Heart right ventricle (tissue), 16 donors: ENCODE data around the gene ANXA1. TPM values are rescaled to one million over a fixed set of nuclear protein-coding genes. Genes with fewer than 3 reads are reported as not detected.

Experiments
- ATAC-seq, 8 donors: fragments of 200-7000 bp; cut with Tn5 transposase; one replicate each; pipeline ENCODE4 v1.9.1; 2020; ENCODE audit warnings: mild to moderate bottlenecking in 8 of 8, moderate library complexity in 8 of 8, moderate number of reproducible peaks in 1 of 8
- DNase-seq, 2 donors: peaks; one replicate each; pipeline ENCODE4 v3.0.0-alpha.2; 2020
- H3K27ac ChIP-seq, 10 donors: fragments of 200-600 bp; sonication (generic) in 2 of 10; one replicate each; pipeline versions ENCODE4 v1.5.0 to v1.8.0; 2020 to 2022; ENCODE audit warnings: mild to moderate bottlenecking in 3 of 10
- H3K27me3 ChIP-seq, 7 donors: fragments of 200-600 bp; one replicate each; pipeline ENCODE4 v1.8.0; 2021 to 2022; ENCODE audit warnings: mild to moderate bottlenecking in 2 of 7
- H3K36me3 ChIP-seq, 9 donors: fragments of 200-600 bp; sonication (generic) in 1 of 9; one replicate each; pipeline versions ENCODE4 v1.5.0 to v1.8.0; 2020 to 2022; ENCODE audit warnings: mild to moderate bottlenecking in 2 of 9
- H3K4me1 ChIP-seq, 9 donors: fragments of 200-600 bp; sonication (generic) in 1 of 9; one replicate each; pipeline versions ENCODE4 v1.5.0 to v1.8.0; 2020 to 2022; ENCODE audit warnings: mild to moderate bottlenecking in 4 of 9
- H3K4me3 ChIP-seq, 10 donors: fragments of 200-600 bp; sonication (generic) in 2 of 10; one replicate each; pipeline versions ENCODE4 v1.5.0 to v1.8.0; 2020 to 2022; ENCODE audit warnings: mild to moderate bottlenecking in 7 of 10, moderate library complexity in 2 of 10
- H3K9me3 ChIP-seq, 11 donors: fragments of 200-600 bp in 10 of 11; sonication (generic) in 2 of 11; one replicate each; pipeline versions ENCODE4 v1.5.0 to v1.8.0; 2013 to 2022; ENCODE audit warnings: mild to moderate bottlenecking in 2 of 11, control low read depth in 1 of 11, moderate library complexity in 1 of 11
- WGBS, 2 donors: extraction: QIAGEN DNeasy Blood & Tissue Kit; methylation state at CpG; one replicate each; pipeline ENCODE4 v1.1.7; 2013; ENCODE audit warnings: inconsistent platforms in 1 of 2; 5-methylcytosine and 5-hydroxymethylcytosine counted together
- intact Hi-C, 10 donors: fragments of 100-400 bp; cut with DNase I; formaldehyde crosslinking; loops; one replicate each; pipeline versions ENCODE4 v1.11.1 to v1.14.2; 2022
- polyA plus RNA-seq, 2 donors: library from polyadenylated mRNA; stranded (reverse); fragments of 200-250 nt; gene quantifications; one replicate each; pipeline ENCODE4 v1.2.3, GENCODE V29; 2013
- total RNA-seq, 10 donors: library from RNA; stranded (reverse); fragmentation: NEBNext Ultra II Directional in 3 of 10; extraction: Animal tissue kit (Norgen Biotek cat#: 25700) in 3 of 10; gene quantifications; one replicate each; pipeline versions ENCODE4 v1.2.1 to v1.2.4, GENCODE V29; 2021 to 2023
- TF ChIP-seq, protein P1 (sequence below), 9 donors: fragments of 200-600 bp; sonication (generic) in 2 of 9; IDR thresholded peaks; one replicate each; pipeline versions ENCODE4 v1.5.0 to v1.8.0; 2021 to 2022; ENCODE audit warnings: antibody characterized with exemption in 9 of 9, mild to moderate bottlenecking in 5 of 9, moderate library complexity in 1 of 9
- donor health status: Arrhythmogenic right ventricular cardiomyopathy.
- donor health status: ischemic (EF 13 %, LVEDD 7.1; RV severe dilation, severe dysfunction).
- donor health status: healthy with polysubstance abuse.
- donor health status: DM: no; HTN: yes; CAD: no.
- donor health status: DM: no; HTN: no; CAD: no.
- donor health status: ischemic (EF 25% LVEDD 6.9; RV normal size, moderate dysfunction).
- donor health status: ischemic (EF 25% LVEDD 5.7; RV mildly dilated, moderate dysfunction).
- donor health status: healthy.
- donor health status: DM: yes; HTN: yes; CAD: no.
- donor health status: Ischemic cardiomyopathy.
- donor health status: ischemic (EF 35%, LVEDD 5.7; RV mildly dilated, moderate dysfunction).
- donor health status: nonischemic (EF 11% LVEDD 7.7; RV severe dilation, severe dysfunction).
- donor health status: DM: yes; HTN: yes; CAD: no.
- donor health status: PGD.
- donor health status: ischemic (EF 29% LVEDD 5.4; RV normal size, mild dysfunction).
- donor health status: nonischemic (EF 23%, LVEDD 6.1; RV moderate dilation, normal function).

ANXA1 gene
- total and polyA plus RNA-seq, 12 donors = 21.1 to 126 (median 40.7) TPM

DNA sequence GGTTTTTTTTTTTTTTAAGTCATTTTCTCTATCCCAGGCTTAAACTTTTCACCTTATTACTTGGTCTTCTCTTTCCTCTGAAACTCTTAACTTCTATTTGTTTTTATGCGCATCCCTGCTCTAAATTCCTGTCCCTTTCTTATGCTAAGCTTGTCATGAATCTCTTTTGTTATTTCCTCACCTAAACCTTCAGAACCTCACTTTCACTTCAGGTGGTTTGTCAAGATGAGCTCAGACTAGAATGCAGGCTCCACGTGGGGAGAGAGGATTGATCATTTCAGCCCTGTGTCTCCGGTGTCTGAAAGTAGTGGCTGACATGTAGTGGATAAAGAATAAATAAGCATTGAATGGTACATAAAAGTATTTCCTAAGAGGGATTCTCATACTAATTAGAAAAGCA lies 63.6 kb downstream of the ANXA1 start:
- ATAC-seq (no peak), DNase-seq (no peak)
- no peak overlapping the region for H3K27ac ChIP-seq
- H3K27me3 ChIP-seq = peaks cover 0 to 34% (median 4%) of the 10 kb centered on the region in 7 donors
- H3K4me3 ChIP-seq = no peak overlapping the region
- intact Hi-C loops = no loop called here
- no peaks in the 10 kb centered on the region for H3K9me3 ChIP-seq
- H3K36me3 ChIP-seq = no peaks in the 10 kb centered on the region
- 45 to 46% methylated on average over 3 of the region's 3 CpGs for WGBS, 2 donors
- TF ChIP-seq, protein P1, sequence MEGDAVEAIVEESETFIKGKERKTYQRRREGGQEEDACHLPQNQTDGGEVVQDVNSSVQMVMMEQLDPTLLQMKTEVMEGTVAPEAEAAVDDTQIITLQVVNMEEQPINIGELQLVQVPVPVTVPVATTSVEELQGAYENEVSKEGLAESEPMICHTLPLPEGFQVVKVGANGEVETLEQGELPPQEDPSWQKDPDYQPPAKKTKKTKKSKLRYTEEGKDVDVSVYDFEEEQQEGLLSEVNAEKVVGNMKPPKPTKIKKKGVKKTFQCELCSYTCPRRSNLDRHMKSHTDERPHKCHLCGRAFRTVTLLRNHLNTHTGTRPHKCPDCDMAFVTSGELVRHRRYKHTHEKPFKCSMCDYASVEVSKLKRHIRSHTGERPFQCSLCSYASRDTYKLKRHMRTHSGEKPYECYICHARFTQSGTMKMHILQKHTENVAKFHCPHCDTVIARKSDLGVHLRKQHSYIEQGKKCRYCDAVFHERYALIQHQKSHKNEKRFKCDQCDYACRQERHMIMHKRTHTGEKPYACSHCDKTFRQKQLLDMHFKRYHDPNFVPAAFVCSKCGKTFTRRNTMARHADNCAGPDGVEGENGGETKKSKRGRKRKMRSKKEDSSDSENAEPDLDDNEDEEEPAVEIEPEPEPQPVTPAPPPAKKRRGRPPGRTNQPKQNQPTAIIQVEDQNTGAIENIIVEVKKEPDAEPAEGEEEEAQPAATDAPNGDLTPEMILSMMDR (IDR thresholded peaks at IDR 0.05) = no peak
- H3K4me1 ChIP-seq = peaks cover 0 to 24% (median 0%) of the 10 kb centered on the region in 9 donors

GRCh38 chr9:73216100-73216499 lies 64.4 kb downstream of the ANXA1 start:
- H3K27me3 ChIP-seq = peaks cover 0 to 29% (median 4%) of the 10 kb centered on the region in 7 donors
- no peak overlapping the region for H3K4me3 ChIP-seq
- intact Hi-C loops = no loop called here
- H3K36me3 ChIP-seq = no peaks in the 10 kb centered on the region
- DNase-seq (no peak), ATAC-seq (no peak)
- H3K9me3 ChIP-seq = no peaks in the 10 kb centered on the region
- peaks cover 0 to 32% (median 0%) of the 10 kb centered on the region in 9 donors for H3K4me1 ChIP-seq
- no peak overlapping the region for H3K27ac ChIP-seq
- TF ChIP-seq, protein P1 (IDR thresholded peaks at IDR 0.05) = no peak

Other genes with a start within 250 kb of the ANXA1 start
- 10 to 100 TPM in 6 of 10 donors, 1 to 10 TPM in 4; 5.6 to 21.7 (median 11.1) TPM for gene ALDH1A1, start 198.8 kb upstream of the ANXA1 start, total RNA-seq
- 10 to 100 TPM in 1 of 2 donors, 1 to 10 TPM in 1; 4.3 to 32.8 TPM for gene ALDH1A1, start 198.8 kb upstream of the ANXA1 start, polyA plus RNA-seq